Natural killer cell (primary cell): ENCODE measurements around the gene EDIL3. TPM values are rescaled to one million over a fixed set of nuclear protein-coding genes. Genes with fewer than 3 reads are reported as not detected.

Source experiments
- ATAC-seq, 3 donors: fragments of 150-1000 bp in 2 of 3; fragments of 200-7000 bp in 1 of 3; cut with Tn5 transposase; 1 replicate in 1 of 3; 2 replicates in 2 of 3; pipeline ENCODE4 v1.10.0; 2021; ENCODE audit warnings: mild to moderate bottlenecking in 2 of 3, moderate library complexity in 2 of 3
- DNase-seq, 2 donors: peaks; one replicate each; pipeline versions ENCODE4 v3.0.0 to v3.0.0-alpha.2; 2013 to 2021; ENCODE audit warnings: mixed read lengths in 1 of 2
- H3K27ac ChIP-seq: one replicate; pipeline ENCODE4 v1.5.1; 2013; ENCODE audit warnings: mild to moderate bottlenecking, low read length
- H3K27me3 ChIP-seq: one replicate; pipeline ENCODE4 v1.6.1; 2013; ENCODE audit warnings: low read length; ENCODE audit not compliant: control insufficient read depth, insufficient read depth
- H3K36me3 ChIP-seq: one replicate; pipeline ENCODE4 v1.6.1; 2013; ENCODE audit warnings: low read length; ENCODE audit not compliant: control insufficient read depth, insufficient read depth
- H3K4me1 ChIP-seq: one replicate; pipeline ENCODE4 v1.6.1; 2013; ENCODE audit warnings: low read length; ENCODE audit not compliant: control insufficient read depth, insufficient read depth
- H3K4me3 ChIP-seq: one replicate; pipeline ENCODE4 v1.5.1; 2013; ENCODE audit warnings: low read length
- H3K9me3 ChIP-seq: one replicate; pipeline ENCODE4 v1.6.1; 2013; ENCODE audit warnings: low read length; ENCODE audit not compliant: control insufficient read depth, insufficient read depth
- H3K27ac Mint-ChIP-seq, 2 donors: one replicate each; pipeline ENCODE4 v1.8.0; 2022; ENCODE audit warnings: mild to moderate bottlenecking in 2 of 2, mixed read lengths in 2 of 2, moderate library complexity in 1 of 2
- H3K27me3 Mint-ChIP-seq, 2 donors: one replicate each; pipeline ENCODE4 v1.8.0; 2022; ENCODE audit warnings: low read depth in 2 of 2, mixed read lengths in 2 of 2
- H3K36me3 Mint-ChIP-seq: one replicate; pipeline ENCODE4 v1.8.0; 2022; ENCODE audit warnings: mixed read lengths
- H3K4me1 Mint-ChIP-seq, 2 donors: one replicate each; pipeline ENCODE4 v1.8.0; 2022; ENCODE audit warnings: mixed read lengths in 2 of 2
- H3K4me3 Mint-ChIP-seq: one replicate; pipeline ENCODE4 v1.8.0; 2022; ENCODE audit warnings: mild to moderate bottlenecking, moderate library complexity, mixed read lengths
- H3K9me3 Mint-ChIP-seq, 2 donors: one replicate each; pipeline ENCODE4 v1.8.0; 2022; ENCODE audit warnings: mixed read lengths in 2 of 2
- CTCF ChIP-seq: fragments of 200-600 bp; IDR thresholded peaks from one replicate; pipeline ENCODE4 v1.8.0; 2022; ENCODE audit warnings: antibody characterized with exemption
- WGBS: methylation state at CpG from one replicate; pipeline ENCODE4 v1.1.7; 2013; ENCODE audit warnings: missing lambda C conversion rate; ENCODE audit not compliant: insufficient coverage; 5-methylcytosine and 5-hydroxymethylcytosine counted together
- intact Hi-C: fragments of 100-400 bp; cut with micrococcal nuclease; formaldehyde crosslinking; loops from one replicate; pipeline ENCODE4 v1.14.2; 2022
- total RNA-seq, 4 donors: library from RNA; stranded (reverse); fragments of 120-200 nt in 1 of 4; gene quantifications; one replicate each; pipeline versions ENCODE4 v1.2.3 to v1.2.4, GENCODE V29; 2013 to 2022

EDIL3 gene
- total RNA-seq, 3 donors from 2014 or later (not counting 1 experiment from before 2014, with no cell fraction given), result not detected

GRCh38 chr5:84292000-84292642 lies 92.6 kb downstream of the EDIL3 start:
- no peak overlapping the region for H3K27ac Mint-ChIP-seq
- H3K4me3 Mint-ChIP-seq, result no peak overlapping the region
- DNase-seq (no peak), ATAC-seq (no peak)
- no peaks in the 10 kb centered on the region for H3K27me3 Mint-ChIP-seq
- peaks cover 5 to 14% of the 10 kb centered on the region in 2 donors for H3K9me3 Mint-ChIP-seq
- Histone ChIP-seq H3K36me3 (no peaks in the 10 kb centered on the region), H3K4me1 (no peaks in the 10 kb centered on the region), H3K4me3 (no peak overlapping the region), H3K9me3 (no peaks in the 10 kb centered on the region), H3K27ac (no peak overlapping the region), H3K27me3 (no peaks in the 10 kb centered on the region)
- 94% methylated on average over 1 of the region's 1 CpG for WGBS
- H3K4me1 Mint-ChIP-seq, result no peaks in the 10 kb centered on the region
- H3K36me3 Mint-ChIP-seq, result no peaks in the 10 kb centered on the region
- no peak for TF ChIP-seq CTCF
- intact Hi-C loops, result no loop called here

DNA sequence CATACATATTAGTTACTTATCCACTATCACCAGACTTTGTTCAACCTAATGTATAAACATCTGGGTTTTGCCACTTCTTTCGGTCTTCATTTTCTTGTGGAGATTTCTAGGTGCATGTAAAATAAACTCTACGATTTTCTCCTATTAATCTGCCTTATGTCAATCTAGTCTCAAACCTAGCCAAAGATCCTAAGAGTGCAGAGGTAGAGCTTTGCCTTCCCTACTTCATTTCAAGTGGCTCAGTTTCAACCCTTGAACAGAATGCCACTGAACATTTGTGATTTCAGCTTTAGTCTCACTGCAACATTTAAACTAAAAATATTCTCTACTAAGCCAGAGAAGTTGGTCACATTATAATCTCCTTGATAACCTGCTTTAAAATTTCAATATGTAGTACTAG lies 94.0 kb downstream of the EDIL3 start:
- no peak overlapping the region for H3K4me3 Mint-ChIP-seq
- H3K9me3 ChIP-seq, result no peaks in the 10 kb centered on the region
- H3K27ac Mint-ChIP-seq, result no peak overlapping the region
- no peak overlapping the region for H3K4me3 ChIP-seq
- H3K9me3 Mint-ChIP-seq, result peaks cover 5 to 14% of the 10 kb centered on the region in 2 donors
- TF ChIP-seq CTCF, result no peak
- H3K36me3 Mint-ChIP-seq, result no peaks in the 10 kb centered on the region
- no peaks in the 10 kb centered on the region for H3K4me1 Mint-ChIP-seq
- ATAC-seq (no peak), DNase-seq (no peak)
- no peaks in the 10 kb centered on the region for H3K36me3 ChIP-seq
- H3K27me3 ChIP-seq, result no peaks in the 10 kb centered on the region
- no peaks in the 10 kb centered on the region for H3K27me3 Mint-ChIP-seq
- 89% methylated on average over 2 of the region's 2 CpGs for WGBS
- H3K4me1 ChIP-seq, result no peaks in the 10 kb centered on the region
- intact Hi-C loops, result no loop called here
- no peak overlapping the region for H3K27ac ChIP-seq

DNA sequence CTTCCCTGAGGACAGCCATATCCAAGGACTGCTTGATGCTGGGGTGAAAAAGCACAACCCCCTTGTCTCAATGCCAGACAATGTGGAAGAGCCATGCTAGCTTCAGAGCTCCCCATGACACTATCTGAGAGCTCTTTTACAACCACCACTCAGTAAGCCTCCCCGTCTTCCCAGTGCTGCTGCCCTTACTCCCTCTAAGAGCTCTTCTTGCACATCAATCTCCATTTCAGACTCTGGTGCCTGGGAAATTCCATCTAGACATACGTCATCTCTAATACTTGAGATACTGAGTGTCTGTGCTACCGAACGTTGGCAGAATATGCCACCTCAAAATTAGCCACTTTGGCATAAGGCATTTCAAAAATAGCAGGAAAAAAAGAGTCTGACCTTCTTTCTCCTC lies 94.5 kb downstream of the EDIL3 start:
- Mint-ChIP-seq H3K4me1 (no peaks in the 10 kb centered on the region), H3K36me3 (no peaks in the 10 kb centered on the region), H3K9me3 (peaks cover 5 to 14% of the 10 kb centered on the region in 2 donors), H3K27ac (no peak overlapping the region), H3K4me3 (no peak overlapping the region), H3K27me3 (no peaks in the 10 kb centered on the region)
- TF ChIP-seq CTCF, result no peak
- WGBS, result 90% methylated on average over 4 of the region's 4 CpGs
- Histone ChIP-seq H3K36me3 (no peaks in the 10 kb centered on the region), H3K4me3 (no peak overlapping the region), H3K27me3 (no peaks in the 10 kb centered on the region), H3K9me3 (no peaks in the 10 kb centered on the region), H3K4me1 (no peaks in the 10 kb centered on the region), H3K27ac (no peak overlapping the region)
- intact Hi-C loops, result no loop called here
- no peak for ATAC-seq
- no peak for DNase-seq

- Mint-ChIP-seq H3K4me3 (no peak overlapping the region), H3K4me1 (no peaks in the 10 kb centered on the region)
- no peak for DNase-seq
Measured at GRCh38 chr5:84287951-84288350, 96.7 kb downstream of the EDIL3 start.

More at GRCh38 chr5:84287951-84288350, 96.7 kb downstream of the EDIL3 start:
- Histone ChIP-seq H3K9me3 (no peaks in the 10 kb centered on the region), H3K4me3 (no peak overlapping the region), H3K27me3 (no peaks in the 10 kb centered on the region), H3K4me1 (no peaks in the 10 kb centered on the region), H3K27ac (no peak overlapping the region), H3K36me3 (no peaks in the 10 kb centered on the region)
- no peak for TF ChIP-seq CTCF
- peaks cover 10 to 20% of the 10 kb centered on the region in 2 donors for H3K9me3 Mint-ChIP-seq
- H3K36me3 Mint-ChIP-seq, result no peaks in the 10 kb centered on the region
- WGBS, result 7% methylated on average over 4 of the region's 4 CpGs
- no peak for ATAC-seq
- no peaks in the 10 kb centered on the region for H3K27me3 Mint-ChIP-seq
- intact Hi-C loops, result no loop called here
- no peak overlapping the region for H3K27ac Mint-ChIP-seq
